ENCODE measurements around the gene THOC1.

- TF ChIP-seq POLR2A (IDR thresholded peaks at IDR 0.05; ENCODE audit: extremely low read depth, insufficient read length): no peak
- no peak for TF ChIP-seq MAX (IDR thresholded peaks at IDR 0.05; ENCODE audit: low read depth, low read length)
- TF ChIP-seq, protein P1, sequence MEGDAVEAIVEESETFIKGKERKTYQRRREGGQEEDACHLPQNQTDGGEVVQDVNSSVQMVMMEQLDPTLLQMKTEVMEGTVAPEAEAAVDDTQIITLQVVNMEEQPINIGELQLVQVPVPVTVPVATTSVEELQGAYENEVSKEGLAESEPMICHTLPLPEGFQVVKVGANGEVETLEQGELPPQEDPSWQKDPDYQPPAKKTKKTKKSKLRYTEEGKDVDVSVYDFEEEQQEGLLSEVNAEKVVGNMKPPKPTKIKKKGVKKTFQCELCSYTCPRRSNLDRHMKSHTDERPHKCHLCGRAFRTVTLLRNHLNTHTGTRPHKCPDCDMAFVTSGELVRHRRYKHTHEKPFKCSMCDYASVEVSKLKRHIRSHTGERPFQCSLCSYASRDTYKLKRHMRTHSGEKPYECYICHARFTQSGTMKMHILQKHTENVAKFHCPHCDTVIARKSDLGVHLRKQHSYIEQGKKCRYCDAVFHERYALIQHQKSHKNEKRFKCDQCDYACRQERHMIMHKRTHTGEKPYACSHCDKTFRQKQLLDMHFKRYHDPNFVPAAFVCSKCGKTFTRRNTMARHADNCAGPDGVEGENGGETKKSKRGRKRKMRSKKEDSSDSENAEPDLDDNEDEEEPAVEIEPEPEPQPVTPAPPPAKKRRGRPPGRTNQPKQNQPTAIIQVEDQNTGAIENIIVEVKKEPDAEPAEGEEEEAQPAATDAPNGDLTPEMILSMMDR (IDR thresholded peaks at IDR 0.05; ENCODE audit: low read depth, low read length): no peak
These were observed 7.6 kb upstream of the THOC1 start for GRCh38 chr18:275486-275885.

All from NB4 (cell line).